GM12872 (cell line): Measurements from ENCODE around the gene ISCA2.

Experiments used
- TF ChIP-seq, protein P1 (sequence below): IDR thresholded peaks from 3 replicates; pipeline ENCODE4 v1.5.1; 2011; ENCODE audit warnings: low read depth, mild to moderate bottlenecking, low read length, moderate library complexity; ENCODE audit not compliant: insufficient read depth

Gene ISCA2

DNA sequence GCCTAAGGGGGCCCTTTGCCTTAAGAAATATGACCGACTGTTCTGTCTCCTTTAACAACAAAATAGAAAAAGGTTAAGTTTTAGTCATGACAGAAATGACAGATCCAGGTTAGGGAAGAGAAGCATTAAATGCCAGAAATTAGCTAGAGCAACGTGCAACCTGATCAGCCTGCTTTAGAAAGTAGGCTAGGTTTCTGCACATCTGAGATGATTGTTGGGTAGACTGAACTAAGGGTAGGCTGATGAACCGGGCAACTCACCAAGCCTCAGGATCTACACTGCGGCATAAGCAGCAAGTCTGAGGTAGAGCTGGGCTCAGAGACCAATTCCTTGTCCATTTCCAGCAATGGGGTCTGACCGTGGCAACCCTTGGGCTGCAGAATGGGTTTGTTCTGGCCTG is 29.9 kb upstream of the ISCA2 start:
- TF ChIP-seq, protein P1, sequence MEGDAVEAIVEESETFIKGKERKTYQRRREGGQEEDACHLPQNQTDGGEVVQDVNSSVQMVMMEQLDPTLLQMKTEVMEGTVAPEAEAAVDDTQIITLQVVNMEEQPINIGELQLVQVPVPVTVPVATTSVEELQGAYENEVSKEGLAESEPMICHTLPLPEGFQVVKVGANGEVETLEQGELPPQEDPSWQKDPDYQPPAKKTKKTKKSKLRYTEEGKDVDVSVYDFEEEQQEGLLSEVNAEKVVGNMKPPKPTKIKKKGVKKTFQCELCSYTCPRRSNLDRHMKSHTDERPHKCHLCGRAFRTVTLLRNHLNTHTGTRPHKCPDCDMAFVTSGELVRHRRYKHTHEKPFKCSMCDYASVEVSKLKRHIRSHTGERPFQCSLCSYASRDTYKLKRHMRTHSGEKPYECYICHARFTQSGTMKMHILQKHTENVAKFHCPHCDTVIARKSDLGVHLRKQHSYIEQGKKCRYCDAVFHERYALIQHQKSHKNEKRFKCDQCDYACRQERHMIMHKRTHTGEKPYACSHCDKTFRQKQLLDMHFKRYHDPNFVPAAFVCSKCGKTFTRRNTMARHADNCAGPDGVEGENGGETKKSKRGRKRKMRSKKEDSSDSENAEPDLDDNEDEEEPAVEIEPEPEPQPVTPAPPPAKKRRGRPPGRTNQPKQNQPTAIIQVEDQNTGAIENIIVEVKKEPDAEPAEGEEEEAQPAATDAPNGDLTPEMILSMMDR: no peak

DNA sequence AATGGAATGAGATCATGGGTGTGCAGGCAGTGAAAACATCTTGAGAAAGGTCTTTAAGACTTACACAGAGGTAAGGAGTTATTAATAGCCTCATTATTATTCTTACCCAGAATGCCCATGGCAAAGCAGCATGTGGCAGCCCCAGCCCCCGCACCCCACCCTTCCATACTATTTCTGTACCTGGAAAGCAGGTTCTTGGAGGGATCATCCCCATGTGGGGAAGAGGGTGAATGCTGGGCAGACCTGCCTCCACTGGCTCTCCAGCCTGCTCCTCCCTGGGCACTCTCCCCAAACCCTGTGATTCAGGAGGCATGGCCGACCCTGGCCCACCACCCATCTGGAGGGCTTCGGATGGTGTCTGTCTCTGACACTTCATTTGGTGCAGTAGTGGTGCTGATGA is 28.8 kb upstream of the ISCA2 start:
- TF ChIP-seq, protein P1: no peak

DNA sequence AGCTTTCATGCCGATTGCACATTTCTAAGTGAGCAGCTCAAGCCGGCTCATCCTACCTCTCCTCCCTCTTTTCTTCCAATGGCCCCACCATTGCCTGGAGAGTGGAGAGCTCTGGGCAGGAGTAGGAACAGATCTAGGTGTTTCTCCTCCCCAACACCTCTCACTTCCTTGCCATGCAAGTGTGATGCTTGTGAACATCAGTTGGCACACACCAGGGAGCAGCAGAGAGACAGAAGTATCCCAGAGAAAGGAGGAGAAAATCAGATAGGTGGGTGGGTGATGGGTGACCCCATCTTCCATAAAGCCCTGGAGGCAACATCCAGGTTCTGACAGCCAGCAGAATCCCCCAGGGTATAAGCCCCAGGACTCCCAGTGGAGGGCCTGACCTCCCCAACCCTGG is 28.2 kb upstream of the ISCA2 start:
- TF ChIP-seq, protein P1: no peak

DNA sequence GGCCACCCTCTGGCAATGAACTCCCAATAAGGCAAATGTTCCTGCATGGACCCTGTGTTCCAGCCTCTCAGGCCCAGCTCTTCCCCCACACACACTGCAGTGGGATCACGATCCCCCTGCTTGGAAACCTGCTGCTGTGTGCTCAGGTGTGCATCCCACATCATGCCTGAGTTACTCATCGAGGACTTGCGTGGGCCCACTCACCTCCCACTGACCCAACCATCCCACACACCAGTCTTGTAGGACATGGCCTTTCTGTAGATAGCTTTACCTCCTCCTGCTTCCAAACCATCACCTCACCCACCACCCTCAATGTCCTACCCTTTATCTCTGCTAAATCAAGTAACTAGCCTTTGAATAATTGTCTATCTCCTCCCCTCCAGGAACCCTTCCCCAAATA is 25.1 kb upstream of the ISCA2 start:
- TF ChIP-seq, protein P1: no peak

DNA sequence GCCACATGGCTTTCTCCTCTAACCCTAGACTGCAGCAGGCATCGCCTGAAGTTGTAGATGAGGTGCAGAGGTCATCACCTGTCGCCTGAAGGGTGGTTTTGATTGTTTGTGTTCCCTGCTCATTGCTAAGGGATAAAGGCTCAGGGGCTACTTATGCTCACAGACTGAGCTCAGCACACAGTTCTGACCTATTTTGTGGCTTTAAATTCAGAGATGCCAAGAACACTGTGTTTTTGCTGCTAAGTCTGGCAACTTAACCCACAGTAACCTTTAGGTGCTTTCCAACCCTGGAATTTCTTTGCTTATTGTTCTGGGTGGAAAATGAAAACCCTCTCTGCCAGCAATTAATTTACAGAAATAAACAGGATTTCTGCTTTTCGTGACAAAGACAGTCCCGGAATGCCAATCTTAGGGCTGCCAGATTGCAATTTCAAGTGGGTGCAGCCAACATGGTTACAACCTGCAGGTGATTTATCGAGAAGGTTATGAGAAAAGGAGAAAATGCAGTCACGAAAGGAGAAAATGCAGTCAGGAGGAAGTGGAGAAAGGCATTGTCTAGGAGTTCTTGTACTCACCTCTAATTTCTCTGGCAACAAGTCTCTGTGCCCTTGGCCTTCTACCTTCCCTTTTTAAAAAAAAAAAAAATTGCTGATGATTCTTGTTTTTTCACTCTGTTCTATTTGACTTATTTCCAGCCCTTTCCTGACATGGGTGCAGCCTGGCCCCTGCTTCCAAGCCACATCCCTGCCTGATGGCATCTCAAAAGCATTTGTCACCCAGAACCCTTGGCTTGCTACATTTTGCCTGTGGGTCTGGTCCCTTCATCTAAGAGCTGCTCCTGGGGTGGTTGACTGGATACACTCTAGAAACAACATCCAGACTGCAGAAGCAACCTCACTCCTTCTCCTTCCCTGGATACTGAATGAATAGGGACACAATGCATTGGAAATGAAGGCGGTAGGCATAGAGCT is 23.7 kb upstream of the ISCA2 start:
- TF ChIP-seq, protein P1: no peak

DNA sequence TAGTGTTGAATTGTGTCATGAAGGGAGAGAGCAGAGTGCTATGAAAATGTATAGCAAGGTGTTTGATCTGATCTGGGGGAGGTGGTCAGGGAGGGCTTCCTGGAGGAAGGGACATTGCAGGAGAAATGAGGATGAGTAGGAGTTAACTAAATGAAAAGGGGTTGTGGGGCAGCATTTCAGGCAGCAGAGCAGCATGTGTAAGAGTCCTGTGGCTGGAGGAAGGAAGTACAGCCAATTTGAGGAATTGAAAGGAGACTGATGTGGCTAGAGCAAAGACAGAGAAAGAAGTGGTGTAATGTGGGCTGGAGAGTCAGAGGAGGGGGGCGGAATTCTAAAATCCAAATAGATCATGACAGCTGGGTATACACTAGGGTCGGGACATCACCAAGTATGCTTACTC is 21.0 kb upstream of the ISCA2 start:
- TF ChIP-seq, protein P1: no peak

DNA sequence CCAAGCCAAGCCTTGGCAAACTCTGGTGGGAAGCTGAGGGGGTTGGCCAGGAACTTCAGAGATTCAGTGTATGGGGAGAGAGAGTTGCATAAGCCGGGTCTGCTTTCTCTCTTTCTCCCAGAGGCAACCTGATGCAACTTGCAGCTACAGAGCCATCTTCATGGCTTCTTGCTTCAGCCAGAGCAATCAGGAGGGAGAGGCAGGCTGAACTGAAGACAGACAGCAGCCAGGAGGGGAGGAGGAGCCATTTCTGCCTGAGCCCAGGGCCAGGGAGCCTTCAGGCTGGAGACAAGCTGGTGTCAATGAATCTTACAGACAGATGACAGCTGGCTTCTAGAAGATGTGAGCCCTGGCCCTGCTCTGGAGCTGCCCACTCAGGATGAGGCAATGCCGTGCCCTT is 19.2 kb upstream of the ISCA2 start:
- TF ChIP-seq, protein P1: no peak
